ENCODE data around the gene ALAS1.

Gene ALAS1

GRCh38 chr3:52197842-52198625 lies at the start of gene ALAS1:
TSS of gene ALAS1 (plus strand) at chr3:52198160. CDS start at chr3:52199242, 1,082 bp downstream.
- peak within 1 kb of the TSS; percentile 96 for H2AFZ ChIP-seq (ENCODE audit: low read depth, low read length)
- H3K9ac ChIP-seq (ENCODE audit: low read length), result peak within 1 kb of the TSS; percentile 91
- TF ChIP-seq CTCF (IDR thresholded peaks at IDR 0.05; ENCODE audit: low read depth, low read length) (no peak), EZH2phosphoT487 (IDR thresholded peaks at IDR 0.05; ENCODE audit: low read depth) (no peak)
- peak within 1 kb of the TSS; percentile 94 for H3K4me2 ChIP-seq (ENCODE audit: low read length)
- H3K27me3 ChIP-seq (ENCODE audit: low read depth, low read length), result no peaks in the 10 kb centered on the region
- peaks cover 20% of the 10 kb centered on the region for H3K4me1 ChIP-seq (ENCODE audit: low read length)
- H3K4me3 ChIP-seq (ENCODE audit: low read length), result peak within 1 kb of the TSS; percentile 90
- H3K9me3 ChIP-seq (ENCODE audit: insufficient read depth, low read length), result no peaks in the 10 kb centered on the region
- peak within 1 kb of the TSS; percentile 56 for H3K27ac ChIP-seq (ENCODE audit: low read length)
- H3K79me2 ChIP-seq (ENCODE audit: low read length), result peaks cover 16% of the 10 kb centered on the region
- no peaks in the 10 kb centered on the region for H4K20me1 ChIP-seq (ENCODE audit: insufficient read depth, low read length)
- H3K36me3 ChIP-seq (replicated peaks; ENCODE audit: low read depth, low read length), result peaks cover 29% of the 10 kb centered on the region

GRCh38 chr3:52149021-52149420 lies 48.9 kb upstream of the ALAS1 start:
- Histone ChIP-seq H3K36me3 (replicated peaks; ENCODE audit: low read depth, low read length) (peaks cover 44% of the 10 kb centered on the region), H3K4me1 (ENCODE audit: low read length) (peaks cover 12% of the 10 kb centered on the region), H3K79me2 (ENCODE audit: low read length) (peaks cover 19% of the 10 kb centered on the region), H3K4me3 (ENCODE audit: low read length) (no peak overlapping the region), H3K9ac (ENCODE audit: low read length) (no peak overlapping the region), H3K4me2 (ENCODE audit: low read length) (no peak overlapping the region), H4K20me1 (ENCODE audit: insufficient read depth, low read length) (peaks cover 6% of the 10 kb centered on the region), H3K27ac (ENCODE audit: low read length) (no peak overlapping the region), H3K9me3 (ENCODE audit: insufficient read depth, low read length) (no peaks in the 10 kb centered on the region), H2AFZ (ENCODE audit: low read depth, low read length) (no peak overlapping the region), H3K27me3 (ENCODE audit: low read depth, low read length) (no peaks in the 10 kb centered on the region)
- TF ChIP-seq CTCF (IDR thresholded peaks at IDR 0.05; ENCODE audit: low read depth, low read length) (no peak), EZH2phosphoT487 (IDR thresholded peaks at IDR 0.05; ENCODE audit: low read depth) (no peak)

GRCh38 chr3:52149726-52150125 lies 48.2 kb upstream of the ALAS1 start:
- H2AFZ ChIP-seq (ENCODE audit: low read depth, low read length), result no peak overlapping the region
- H3K9ac ChIP-seq (ENCODE audit: low read length), result no peak overlapping the region
- no peak overlapping the region for H3K27ac ChIP-seq (ENCODE audit: low read length)
- peaks cover 10% of the 10 kb centered on the region for H3K4me1 ChIP-seq (ENCODE audit: low read length)
- peaks cover 40% of the 10 kb centered on the region for H3K36me3 ChIP-seq (replicated peaks; ENCODE audit: low read depth, low read length)
- H3K4me3 ChIP-seq (ENCODE audit: low read length), result no peak overlapping the region
- no peak overlapping the region for H3K4me2 ChIP-seq (ENCODE audit: low read length)
- TF ChIP-seq EZH2phosphoT487 (IDR thresholded peaks at IDR 0.05; ENCODE audit: low read depth), result no peak
- TF ChIP-seq CTCF (IDR thresholded peaks at IDR 0.05; ENCODE audit: low read depth, low read length), result no peak
- H3K79me2 ChIP-seq (ENCODE audit: low read length), result peaks cover 20% of the 10 kb centered on the region
- H3K27me3 ChIP-seq (ENCODE audit: low read depth, low read length), result no peaks in the 10 kb centered on the region
- H4K20me1 ChIP-seq (ENCODE audit: insufficient read depth, low read length), result peaks cover 1% of the 10 kb centered on the region; the same call in 1 of the 2 replicates
- H3K9me3 ChIP-seq (ENCODE audit: insufficient read depth, low read length), result no peaks in the 10 kb centered on the region

- Histone ChIP-seq H3K36me3 (replicated peaks; ENCODE audit: low read depth, low read length) (peaks cover 35% of the 10 kb centered on the region), H3K4me3 (ENCODE audit: low read length) (no peak overlapping the region), H3K4me2 (ENCODE audit: low read length) (no peak overlapping the region), H3K27me3 (ENCODE audit: low read depth, low read length) (no peaks in the 10 kb centered on the region), H4K20me1 (ENCODE audit: insufficient read depth, low read length) (no peaks in the 10 kb centered on the region), H2AFZ (ENCODE audit: low read depth, low read length) (no peak overlapping the region), H3K79me2 (ENCODE audit: low read length) (peaks cover 20% of the 10 kb centered on the region), H3K4me1 (ENCODE audit: low read length) (peaks cover 10% of the 10 kb centered on the region), H3K9me3 (ENCODE audit: insufficient read depth, low read length) (no peaks in the 10 kb centered on the region), H3K9ac (ENCODE audit: low read length) (no peak overlapping the region), H3K27ac (ENCODE audit: low read length) (no peak overlapping the region)
- TF ChIP-seq EZH2phosphoT487 (IDR thresholded peaks at IDR 0.05; ENCODE audit: low read depth), result no peak
- TF ChIP-seq CTCF (IDR thresholded peaks at IDR 0.05; ENCODE audit: low read depth, low read length), result no peak
Observed at GRCh38 chr3:52150357-52150756, 47.6 kb upstream of the ALAS1 start.
